IMR-90 (cell line): Measurements from ENCODE around the gene MICA. TPM values are rescaled to one million over a fixed set of nuclear protein-coding genes. Genes with fewer than 3 reads are reported as not detected.

Source experiments
- ATAC-seq: fragments of 200-7000 bp; cut with Tn5 transposase; 2 replicates; pipeline ENCODE4 v1.9.1; 2020; ENCODE audit warnings: low read depth, mild to moderate bottlenecking, moderate library complexity
- BruUV-seq: library from RNA; stranded (reverse); fragments of 400-500 nt; replicated peaks from 2 replicates; lab custom pipeline; 2021; lab: Mats Ljungman, UMichigan
- CTCF ChIA-PET: fragments of 300-600 bp; formaldehyde crosslinking; extraction: SDS; loops from one replicate; lab custom pipeline; 2021; ENCODE audit warnings: antibody characterized with exemption; lab: Yijun Ruan, JAX
- POLR2A ChIA-PET: fragments of 300-600 bp; sonication (Branson Sonifier 250); formaldehyde crosslinking; loops from one replicate; lab custom pipeline; 2022; ENCODE audit warnings: antibody characterized with exemption; ENCODE audit not compliant: unreplicated experiment; lab: Charles Lee
- DNase-seq: peaks from one replicate; pipeline ENCODE4 v3.0.0; 2013
- H2AFZ ChIP-seq: replicated peaks from 2 replicates; pipeline ENCODE3; 2013; ENCODE audit warnings: low read length, mild to moderate bottlenecking; ENCODE audit not compliant: poor library complexity
- H2AK5ac ChIP-seq: 2 replicates; pipeline ENCODE4 v1.6.1; 2013; ENCODE audit warnings: low read depth, low read length, inconsistent platforms
- H2AK9ac ChIP-seq: replicated peaks from 2 replicates; pipeline ENCODE3; 2013; ENCODE audit warnings: mild to moderate bottlenecking, low read depth, low read length, moderate library complexity; ENCODE audit not compliant: poor library complexity
- H2BK120ac ChIP-seq: 2 replicates; pipeline ENCODE4 v1.6.1; 2013; ENCODE audit warnings: low read depth, low read length, inconsistent platforms
- H2BK15ac ChIP-seq: 3 replicates; pipeline ENCODE4 v1.6.1; 2013; ENCODE audit warnings: low read depth, low read length, inconsistent platforms
- H2BK20ac ChIP-seq: 2 replicates; pipeline ENCODE4 v1.6.1; 2013; ENCODE audit warnings: low read depth, mild to moderate bottlenecking, inconsistent platforms, low read length, moderate library complexity
- H2BK5ac ChIP-seq: 2 replicates; pipeline ENCODE4 v1.6.1; 2013; ENCODE audit warnings: mild to moderate bottlenecking, low read depth, low read length, inconsistent platforms; ENCODE audit not compliant: poor library complexity, severe bottlenecking
- H3K14ac ChIP-seq: replicated peaks from 2 replicates; pipeline ENCODE4 v1.6.1; 2013; ENCODE audit warnings: low read depth, low read length, inconsistent platforms
- H3K18ac ChIP-seq: 2 replicates; pipeline ENCODE4 v1.6.1; 2013; ENCODE audit warnings: low read depth, low read length, control low read depth
- H3K23ac ChIP-seq: 2 replicates; pipeline ENCODE4 v1.6.1; 2013; ENCODE audit warnings: low read depth, low read length, inconsistent platforms
- H3K27ac ChIP-seq: 2 replicates; pipeline ENCODE4 v1.5.1; 2013; ENCODE audit warnings: mild to moderate bottlenecking, control low read depth, low read length; ENCODE audit not compliant: insufficient read depth
- H3K27me3 ChIP-seq: 2 replicates; pipeline ENCODE4 v1.6.1; 2013; ENCODE audit warnings: low read length; ENCODE audit not compliant: control insufficient read depth, insufficient read depth
- H3K36me3 ChIP-seq: 2 replicates; pipeline ENCODE4 v1.6.1; 2013; ENCODE audit warnings: low read length, mixed read lengths; ENCODE audit not compliant: control insufficient read depth, insufficient read depth
- H3K4ac ChIP-seq: 2 replicates; pipeline ENCODE4 v1.6.1; 2013; ENCODE audit warnings: low read depth, low read length, inconsistent platforms
- H3K4me1 ChIP-seq: 2 replicates; pipeline ENCODE4 v1.6.1; 2013; ENCODE audit warnings: low read length, mixed read lengths; ENCODE audit not compliant: control insufficient read depth, insufficient read depth
- H3K4me2 ChIP-seq: 2 replicates; pipeline ENCODE4 v1.6.1; 2013; ENCODE audit warnings: low read depth, mild to moderate bottlenecking, control low read depth, low read length, moderate library complexity
- H3K4me3 ChIP-seq: 2 replicates; pipeline ENCODE4 v1.5.1; 2013; ENCODE audit warnings: low read depth, mild to moderate bottlenecking, control low read depth, low read length, moderate library complexity; ENCODE audit not compliant: insufficient read depth
- H3K56ac ChIP-seq: 2 replicates; pipeline ENCODE4 v1.6.1; 2013; ENCODE audit warnings: low read length, inconsistent platforms; ENCODE audit not compliant: insufficient read depth; ENCODE audit errors: extremely low read depth
- H3K79me1 ChIP-seq, 2 experiments: 2 replicates each; pipeline ENCODE4 v1.6.1; 2013; ENCODE audit warnings: low read length in 2 of 2, inconsistent platforms in 1 of 2, low read depth in 1 of 2
- H3K9ac ChIP-seq: 2 replicates; pipeline ENCODE4 v1.6.1; 2013; ENCODE audit warnings: low read depth, low read length, control low read depth
- H3K9me1 ChIP-seq: 2 replicates; pipeline ENCODE4 v1.6.1; 2013; ENCODE audit warnings: low read length, inconsistent platforms; ENCODE audit not compliant: insufficient read depth
- H3K9me3 ChIP-seq: 2 replicates; pipeline ENCODE4 v1.6.1; 2013; ENCODE audit warnings: low read length; ENCODE audit not compliant: control insufficient read depth, insufficient read depth
- H4K20me1 ChIP-seq: 2 replicates; pipeline ENCODE4 v1.6.1; 2013; ENCODE audit warnings: low read length, inconsistent platforms; ENCODE audit not compliant: insufficient read depth
- H4K5ac ChIP-seq: 2 replicates; pipeline ENCODE4 v1.6.1; 2013; ENCODE audit warnings: mild to moderate bottlenecking, low read depth, low read length, control low read depth
- H4K8ac ChIP-seq, 2 experiments: 2 replicates each; pipeline ENCODE4 v1.6.1; 2013; ENCODE audit warnings: low read depth in 2 of 2, low read length in 2 of 2, control low read depth in 1 of 2, inconsistent platforms in 1 of 2
- H4K91ac ChIP-seq: 2 replicates; pipeline ENCODE4 v1.6.1; 2013; ENCODE audit warnings: low read depth, low read length, inconsistent platforms; ENCODE audit not compliant: insufficient read depth
- BHLHE40 ChIP-seq: fragments of 150-350 bp; IDR thresholded peaks from 2 replicates; pipeline ENCODE4 v1.6.1; 2016; ENCODE audit warnings: mild to moderate bottlenecking, low read depth, low read length
- CHD1 ChIP-seq: IDR thresholded peaks from 2 replicates; pipeline ENCODE4 v1.6.1; 2012; ENCODE audit warnings: low read depth, low read length, improper control_type of control experiment
- ELK1 ChIP-seq: fragments of 150-350 bp; IDR thresholded peaks from 2 replicates; pipeline ENCODE4 v1.6.1; 2016; ENCODE audit warnings: low read depth, mild to moderate bottlenecking, low read length, moderate library complexity, borderline replicate concordance
- MAZ ChIP-seq: IDR thresholded peaks from 2 replicates; pipeline ENCODE4 v1.6.1; 2012; ENCODE audit warnings: low read depth, mild to moderate bottlenecking, low read length, improper control_type of control experiment, moderate library complexity, borderline replicate concordance
- POLR2A ChIP-seq: IDR thresholded peaks from 2 replicates; pipeline ENCODE4 v1.6.1; 2012; ENCODE audit warnings: mild to moderate bottlenecking, low read depth, low read length
- RCOR1 ChIP-seq: IDR thresholded peaks from 2 replicates; pipeline ENCODE4 v1.6.1; 2012; ENCODE audit warnings: mild to moderate bottlenecking, low read length, improper control_type of control experiment; ENCODE audit not compliant: insufficient replicate concordance
- USF2 ChIP-seq: fragments of 150-350 bp; IDR thresholded peaks from 2 replicates; pipeline ENCODE4 v1.6.1; 2017; ENCODE audit warnings: mild to moderate bottlenecking, antibody characterized with exemption, low read length, low read depth
- WGBS, 2 experiments: methylation state at CpG; one replicate each; pipeline versions ENCODE4 v1.1.5 to v1.1.7; 2013; ENCODE audit warnings: missing lambda C conversion rate in 2 of 2; ENCODE audit not compliant: insufficient read length in 1 of 2; ENCODE audit errors: extremely low coverage in 2 of 2; 5-methylcytosine and 5-hydroxymethylcytosine counted together
- dilution Hi-C: fragments of 300-500 bp; cut with HindIII; formaldehyde crosslinking; loops from one replicate; pipeline ENCODE4 v1.14.3; 2018; ENCODE audit warnings: low sequenced_read_pairs; ENCODE audit not compliant: unreplicated experiment
- in situ Hi-C: fragments of 300-500 bp; cut with MboI; formaldehyde crosslinking; loops from 3 replicates; pipeline ENCODE4 v1.14.3; 2019; ENCODE audit warnings: low sequenced_read_pairs, inconsistent platforms, mixed read lengths
- intact Hi-C: fragments of 100-400 bp; cut with micrococcal nuclease; formaldehyde crosslinking; loops from 2 replicates; pipeline ENCODE4 v1.10.0; 2022
- polyA plus RNA-seq, 3 experiments: library from polyadenylated mRNA; depleted of rRNA; stranded (reverse); fragments of >200 nt; gene quantifications; 2 replicates each; pipeline ENCODE4 v1.2.3, GENCODE V29; 2012; ENCODE audit warnings: low replicate concordance in 1 of 3
- total RNA-seq: library from RNA; depleted of rRNA; stranded (reverse); fragments of >200 nt; gene quantifications from 2 replicates; pipeline ENCODE4 v1.2.3, GENCODE V29; 2012

The MICA gene
- total and polyA plus RNA-seq, 2 of the 4 experiments (the other 2 are of a cell fraction): 55.9 to 67.7 TPM

- H3K4me3 ChIP-seq: no peak overlapping the region
- no peaks in the 10 kb centered on the region for H3K36me3 ChIP-seq
- H3K4me2 ChIP-seq: no peak overlapping the region
- H4K91ac ChIP-seq: no peak overlapping the region
- ChIA-PET CTCF (no interaction called here), POLR2A (no interaction called here)
- H3K9ac ChIP-seq: no peak overlapping the region
- BruUV-seq: no TSS peak
- H4K5ac ChIP-seq: no peak overlapping the region
- intact Hi-C loops: no loop called here
- H3K27me3 ChIP-seq: peaks cover 8% of the 10 kb centered on the region
- dilution Hi-C loops: no loop called here
- H4K20me1 ChIP-seq: no peaks in the 10 kb centered on the region
- peaks cover 3% of the 10 kb centered on the region; the same call in 1 of the 2 replicates for H3K9me1 ChIP-seq
- no peak overlapping the region for H3K23ac ChIP-seq
- no peak for TF ChIP-seq RCOR1
- TF ChIP-seq ELK1: no peak
- TF ChIP-seq POLR2A: no peak
- no peak for TF ChIP-seq MAZ
- TF ChIP-seq USF2: no peak
- no peak for TF ChIP-seq BHLHE40
- no peak for TF ChIP-seq CHD1
- ATAC-seq (no peak), DNase-seq (no peak)
- H2BK5ac ChIP-seq: no peak overlapping the region
- no peaks in the 10 kb centered on the region for H3K9me3 ChIP-seq
- H3K79me1 ChIP-seq: no peaks in the 10 kb centered on the region
- H2AK9ac ChIP-seq: no peak overlapping the region
- no peak overlapping the region for H2BK120ac ChIP-seq
- no peak overlapping the region for H2BK15ac ChIP-seq
- no CpG with 5 or more reads among the region's 3 CpGs for WGBS, 2 experiments
- no peak overlapping the region for H3K14ac ChIP-seq
- H2AFZ ChIP-seq: no peak overlapping the region
- H4K8ac ChIP-seq: no peak overlapping the region
- in situ Hi-C loops: no loop called here
- no peaks in the 10 kb centered on the region for H3K4me1 ChIP-seq
- H3K56ac ChIP-seq: no peak overlapping the region
- no peak overlapping the region for H3K18ac ChIP-seq
- no peak overlapping the region for H2BK20ac ChIP-seq
- H3K4ac ChIP-seq: no peak overlapping the region
- H2AK5ac ChIP-seq: no peak overlapping the region
- no peak overlapping the region for H3K27ac ChIP-seq
Measured at GRCh38 chr6:31423550-31423949, 20.2 kb downstream of the MICA start.
